Measurements from ENCODE around the gene PRPH. TPM values are rescaled to one million over a fixed set of nuclear protein-coding genes. Genes with fewer than 3 reads are reported as not detected.
A peak's percentile ranks its signal among the peaks of the same experiment; 100 is the strongest.
"Not testable (repeated sequence)": the region's sequence is repeated elsewhere in the genome, so short reads cannot be mapped to it uniquely, and the experiment has no call there.

PRPH gene
- total and polyA plus RNA-seq, 8 donors, result 0.45 to 14.5 (median 9.0) TPM; not detected in 3

- intact Hi-C loops (cut with DNase I; ENCODE audit: low total_unique reads), result no loop called here
- Histone ChIP-seq H3K4me1 (peaks cover 33 to 59% (median 45%) of the 10 kb centered on the region in 4 donors), H3K36me3 (peaks cover 11 to 27% (median 14%) of the 10 kb centered on the region in 4 donors), H3K9me3 (no peaks in the 10 kb centered on the region), H3K4me3 (peak within 1 kb of the TSS; percentile 69 to 82 (median 74)), H3K27me3 (no peaks in the 10 kb centered on the region), H3K27ac (peak within 1 kb of the TSS; percentile 91 to 99 (median 97))
- DNase-seq, result peak; percentile 95 to 97
- TF ChIP-seq CTCF (IDR thresholded peaks at IDR 0.05), result no peak
- TF ChIP-seq POLR2AphosphoS5 (IDR thresholded peaks at IDR 0.05), result peak; percentile 67 to 96 (median 94)
- peak in 1 of 4 donors; percentile 23 for TF ChIP-seq POLR2A (IDR thresholded peaks at IDR 0.05)
- 0 to 1% (median 0%) methylated on average over 47 to 61 of the region's 61 CpGs for WGBS, 5 donors
Measured at GRCh38 chr12:49264873-49265792, 29.8 kb upstream of the PRPH start, which contains the start of gene TUBA1C. Gene TUBA1C (plus strand): TSS chr12:49265082. CDS start chr12:49265182, 100 bp downstream.

DNA sequence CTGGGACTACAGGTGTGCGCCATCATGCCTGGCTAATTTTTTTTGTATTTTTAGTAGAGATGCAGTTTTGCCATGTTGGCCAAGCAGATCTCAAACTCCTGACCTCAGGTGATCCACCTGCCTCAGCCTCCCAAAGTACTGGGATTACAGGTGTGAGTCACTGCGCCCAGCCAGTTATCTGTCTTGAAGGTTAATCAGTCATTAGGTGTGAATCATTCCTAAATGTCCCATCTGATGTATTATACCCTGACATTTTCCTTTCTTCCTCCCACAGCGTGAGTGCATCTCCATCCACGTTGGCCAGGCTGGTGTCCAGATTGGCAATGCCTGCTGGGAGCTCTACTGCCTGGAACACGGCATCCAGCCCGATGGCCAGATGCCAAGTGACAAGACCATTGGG is 25.8 kb upstream of the PRPH start:
- intact Hi-C loops (cut with DNase I; ENCODE audit: low total_unique reads); H3K27me3 ChIP-seq; DNase-seq; H3K9me3 ChIP-seq: not testable (repeated sequence)
- Histone ChIP-seq H3K36me3 (peaks cover 46 to 67% (median 51%) of the 10 kb centered on the region in 4 donors), H3K4me1 (peaks cover 24 to 41% (median 39%) of the 10 kb centered on the region in 4 donors), H3K27ac (peak overlapping the region in 2 of 5 donors; percentile 33 to 50), H3K4me3 (peak overlapping the region in 1 of 4 donors; percentile 8)
- WGBS, 5 donors, result 56 to 79% (median 62%) methylated on average over 4 to 6 of the region's 6 CpGs

GRCh38 chr12:49272790-49273725 is 21.9 kb upstream of the PRPH start:
- no peak for DNase-seq
- Histone ChIP-seq H3K4me1 (peaks cover 6 to 14% (median 12%) of the 10 kb centered on the region in 4 donors), H3K36me3 (peaks cover 43 to 55% (median 51%) of the 10 kb centered on the region in 4 donors), H3K4me3 (no peak overlapping the region), H3K9me3 (no peaks in the 10 kb centered on the region), H3K27ac (no peak overlapping the region), H3K27me3 (no peaks in the 10 kb centered on the region)
- WGBS, 5 donors, result 92 to 95% (median 93%) methylated on average over 11 to 16 of the region's 16 CpGs
- intact Hi-C loops (cut with DNase I; ENCODE audit: low total_unique reads), result no loop called here
- no peak for TF ChIP-seq POLR2A (IDR thresholded peaks at IDR 0.05)
- TF ChIP-seq POLR2AphosphoS5 (IDR thresholded peaks at IDR 0.05), result no peak
- TF ChIP-seq CTCF (IDR thresholded peaks at IDR 0.05), result no peak
- no peak for TF ChIP-seq EP300 (IDR thresholded peaks at IDR 0.05)

GRCh38 chr12:49273726-49274395 is 21.1 kb upstream of the PRPH start:
- no peaks in the 10 kb centered on the region for H3K27me3 ChIP-seq
- no peak for DNase-seq
- peak in 1 of 3 donors; percentile 17 for TF ChIP-seq POLR2AphosphoS5 (IDR thresholded peaks at IDR 0.05)
- TF ChIP-seq POLR2A (IDR thresholded peaks at IDR 0.05), result no peak
- intact Hi-C loops (cut with DNase I; ENCODE audit: low total_unique reads), result no loop called here
- WGBS, 5 donors, result 91 to 96% (median 92%) methylated on average over 6 of the region's 6 CpGs
- H3K4me3 ChIP-seq, result no peak overlapping the region
- H3K27ac ChIP-seq, result no peak overlapping the region
- peaks cover 0 to 6% (median 5%) of the 10 kb centered on the region in 4 donors for H3K4me1 ChIP-seq
- H3K36me3 ChIP-seq, result peaks cover 43 to 53% (median 51%) of the 10 kb centered on the region in 4 donors
- H3K9me3 ChIP-seq, result no peaks in the 10 kb centered on the region
